GF-D8 (cell line): ENCODE measurements around the gene TMEM30B.

ENCODE experiments used
- DNase-seq: peaks from one replicate; lab custom pipeline; 2025; lab: John Stamatoyannopoulos, UW

TMEM30B gene

DNA sequence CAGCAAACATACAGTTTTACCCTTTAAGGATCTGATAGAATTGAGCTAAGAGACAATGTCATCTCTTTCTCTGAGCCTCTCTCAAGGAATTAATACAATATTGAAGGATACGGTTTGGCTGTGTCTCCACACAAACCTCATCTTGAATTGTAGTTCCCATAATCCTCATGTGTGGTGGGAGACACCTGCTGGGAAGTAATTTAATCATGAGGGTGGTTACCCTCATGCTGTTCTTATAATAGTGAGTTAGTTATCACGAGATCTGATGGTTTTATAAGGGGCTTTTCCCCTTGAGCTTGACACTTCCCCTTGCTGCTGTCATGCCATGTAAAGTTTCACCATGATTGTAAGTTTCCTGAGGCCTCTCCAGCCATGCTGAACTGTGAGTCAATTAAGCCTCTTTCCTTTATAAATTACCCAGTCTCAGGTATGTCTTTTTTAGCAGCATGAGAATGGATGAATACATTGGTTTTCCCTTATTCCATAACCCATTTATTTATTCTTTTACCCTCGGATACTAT, 47.6 kb downstream of the TMEM30B start:
- no peak for DNase-seq

DNA sequence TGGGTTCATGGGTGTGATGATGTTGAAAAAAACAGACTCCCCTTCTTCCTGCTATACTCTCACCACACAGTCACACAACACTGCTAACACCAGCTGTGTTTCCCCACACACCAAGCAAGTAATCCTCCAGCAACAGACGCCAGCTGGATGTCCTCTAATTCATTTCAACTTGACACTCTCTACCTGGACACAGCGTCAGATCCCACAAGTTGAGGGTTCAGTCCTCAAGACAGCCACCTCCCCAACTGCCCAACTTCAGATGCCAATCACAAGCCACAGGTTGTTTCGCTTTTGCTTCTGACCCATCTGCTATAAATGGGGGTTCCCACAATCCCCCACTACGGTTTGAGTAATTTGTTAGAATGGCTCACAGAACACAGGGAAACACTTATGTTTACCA, 49.3 kb downstream of the TMEM30B start:
- no peak for DNase-seq

DNA sequence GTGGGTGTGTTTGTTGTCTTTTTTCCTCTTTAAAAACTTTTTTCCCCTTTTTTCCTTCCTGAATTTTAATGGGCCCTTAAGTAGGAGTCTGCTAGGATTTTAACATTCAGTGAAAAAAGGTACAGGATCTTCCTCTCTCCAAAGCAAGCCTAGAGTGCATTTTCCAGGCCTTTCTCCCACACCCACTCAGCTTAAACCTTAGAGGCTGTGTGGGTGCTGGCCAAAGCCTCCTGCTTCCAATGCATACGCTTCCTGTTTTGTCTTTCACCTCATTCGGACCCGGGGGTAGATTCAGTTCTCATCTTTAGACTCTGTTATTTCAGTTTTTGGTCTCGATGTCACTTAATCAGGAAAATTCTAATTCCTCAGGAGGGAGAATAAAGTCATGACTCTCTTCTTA, 51.2 kb downstream of the TMEM30B start:
- DNase-seq, result no peak

DNA sequence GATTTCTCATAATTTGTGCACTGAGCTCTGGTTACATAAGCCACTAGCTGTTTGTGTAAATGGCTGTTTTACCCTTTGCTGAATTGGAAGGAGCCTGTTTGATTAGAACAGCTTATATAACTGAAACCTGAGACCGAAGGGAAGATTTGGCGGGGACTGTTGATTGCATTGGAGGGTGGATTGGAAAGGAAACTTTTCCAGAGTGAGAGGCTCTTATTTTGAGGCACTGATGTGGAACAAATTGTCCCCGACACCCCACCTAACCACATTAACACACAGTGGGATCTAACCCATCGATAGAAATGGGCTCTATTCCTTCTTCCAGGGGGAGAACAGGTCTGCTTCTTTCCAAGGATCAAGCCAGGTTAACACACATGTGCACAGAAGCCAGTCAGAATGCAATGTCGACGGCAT, 51.7 kb downstream of the TMEM30B start:
- no peak for DNase-seq

DNA sequence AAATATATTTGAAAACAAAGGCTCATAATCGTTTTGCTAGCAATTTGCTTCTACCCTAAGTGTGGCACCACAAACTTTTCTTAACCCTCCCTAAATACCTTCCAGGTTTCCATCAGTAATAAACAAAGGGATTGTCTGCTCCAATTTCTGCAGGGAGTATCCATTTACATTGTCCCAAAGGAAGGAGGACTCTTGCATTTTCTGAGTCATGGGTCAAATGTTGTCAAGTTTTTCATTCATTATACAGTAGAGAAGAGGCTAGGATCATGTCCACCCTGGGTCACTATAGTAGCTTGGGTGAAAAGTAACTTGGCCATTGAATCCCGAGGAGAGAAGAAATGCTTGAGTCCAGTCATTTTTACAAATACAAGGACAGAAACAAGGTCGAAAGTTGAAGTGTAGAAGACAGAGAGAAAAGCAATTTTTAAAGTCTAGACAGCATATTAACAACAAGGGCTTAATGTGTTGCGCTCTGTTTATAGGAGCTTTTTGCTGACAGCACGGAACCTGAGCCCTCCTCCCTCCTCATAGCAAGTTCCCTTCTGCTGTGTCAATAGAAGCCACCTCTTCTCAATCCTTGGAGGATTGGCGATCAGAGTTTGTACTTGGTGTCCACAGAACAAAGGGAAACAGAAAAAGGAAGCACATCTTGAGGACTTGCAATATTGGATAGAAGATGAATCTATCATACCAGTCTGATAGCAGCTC, 53.1 kb downstream of the TMEM30B start:
- no peak for DNase-seq
